ENCODE results near the gene BTBD2. TPM values are rescaled to one million over a fixed set of nuclear protein-coding genes. Genes with fewer than 3 reads are reported as not detected.

BTBD2 gene
- total and polyA plus RNA-seq, 4 donors: 7.4 to 25.1 (median 20.2) TPM

- TF ChIP-seq REST (IDR thresholded peaks at IDR 0.05): peak; percentile 92
These were observed 46.2 kb upstream of the BTBD2 start (continued) for GRCh38 chr19:2061495-2062388.

- H3K36me3 ChIP-seq (ENCODE audit: control insufficient read depth in 4 of 4, insufficient read depth in 3 of 4, low read depth in 1 of 4, low read length in 3 of 4): no peaks in the 10 kb centered on the region
- peaks cover 11 to 35% (median 24%) of the 10 kb centered on the region in 4 donors for H3K4me1 ChIP-seq (ENCODE audit: control insufficient read depth in 4 of 4, insufficient read depth in 4 of 4, low read length in 3 of 4)
- DNase-seq (ENCODE audit: low spot score): no peak
- under 1% methylated on average over 55 of the region's 55 CpGs for WGBS
- no peaks in the 10 kb centered on the region for H3K27me3 ChIP-seq (ENCODE audit: control insufficient read depth in 4 of 4, insufficient read depth in 4 of 4, low read length in 3 of 4)
- no peaks in the 10 kb centered on the region for H3K9me3 ChIP-seq (ENCODE audit: control insufficient read depth in 4 of 4, low read length in 3 of 4)
- H3K9ac ChIP-seq (ENCODE audit: low read depth in 1 of 2, low read length in 2 of 2): peak overlapping the region; percentile 85 to 86
- TF ChIP-seq YY1 (IDR thresholded peaks at IDR 0.05): no peak
- TF ChIP-seq GABPA (IDR thresholded peaks at IDR 0.05 in 1 of 2, conservative IDR thresholded peaks at IDR 0.05 in 1 of 2): no peak
- TF ChIP-seq RXRA (IDR thresholded peaks at IDR 0.05): no peak
- no peak for TF ChIP-seq SP1 (IDR thresholded peaks at IDR 0.05)
- TF ChIP-seq EGR1 (IDR thresholded peaks at IDR 0.05; ENCODE audit: low read depth in 2 of 2): no peak
- TF ChIP-seq FOXA1 (IDR thresholded peaks at IDR 0.05): no peak
- no peak for TF ChIP-seq JUND (IDR thresholded peaks at IDR 0.05)
- TF ChIP-seq, protein P1, sequence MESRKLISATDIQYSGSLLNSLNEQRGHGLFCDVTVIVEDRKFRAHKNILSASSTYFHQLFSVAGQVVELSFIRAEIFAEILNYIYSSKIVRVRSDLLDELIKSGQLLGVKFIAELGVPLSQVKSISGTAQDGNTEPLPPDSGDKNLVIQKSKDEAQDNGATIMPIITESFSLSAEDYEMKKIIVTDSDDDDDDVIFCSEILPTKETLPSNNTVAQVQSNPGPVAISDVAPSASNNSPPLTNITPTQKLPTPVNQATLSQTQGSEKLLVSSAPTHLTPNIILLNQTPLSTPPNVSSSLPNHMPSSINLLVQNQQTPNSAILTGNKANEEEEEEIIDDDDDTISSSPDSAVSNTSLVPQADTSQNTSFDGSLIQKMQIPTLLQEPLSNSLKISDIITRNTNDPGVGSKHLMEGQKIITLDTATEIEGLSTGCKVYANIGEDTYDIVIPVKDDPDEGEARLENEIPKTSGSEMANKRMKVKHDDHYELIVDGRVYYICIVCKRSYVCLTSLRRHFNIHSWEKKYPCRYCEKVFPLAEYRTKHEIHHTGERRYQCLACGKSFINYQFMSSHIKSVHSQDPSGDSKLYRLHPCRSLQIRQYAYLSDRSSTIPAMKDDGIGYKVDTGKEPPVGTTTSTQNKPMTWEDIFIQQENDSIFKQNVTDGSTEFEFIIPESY (IDR thresholded peaks at IDR 0.05): no peak
- no peak for TF ChIP-seq HNF4G (IDR thresholded peaks at IDR 0.05)
- no peak for TF ChIP-seq FOXA2 (IDR thresholded peaks at IDR 0.05)
- no peak for TF ChIP-seq ATF3 (IDR thresholded peaks at IDR 0.05)
- no peak for TF ChIP-seq REST (IDR thresholded peaks at IDR 0.05)
- TF ChIP-seq NR2F2 (IDR thresholded peaks at IDR 0.05): no peak
- TF ChIP-seq HNF4A (conservative IDR thresholded peaks at IDR 0.05): no peak
- H3K4me3 ChIP-seq (ENCODE audit: low read depth in 1 of 3, low read length in 3 of 3): peak overlapping the region; percentile 23 to 78 (median 57)
- peak overlapping the region; percentile 89 to 99 for H3K27ac ChIP-seq (ENCODE audit: low read depth in 1 of 2, low read length in 2 of 2)
These were observed 45.5 kb upstream of the BTBD2 start for GRCh38 chr19:2060884-2061494.

All from liver (tissue), 9 donors.